HepG2 (cell line): ENCODE data around the gene PPP4R3A. TPM values are rescaled to one million over a fixed set of nuclear protein-coding genes. Genes with fewer than 3 reads are reported as not detected.

Experiments
- ATRX ChIP-seq: sonication (generic); formaldehyde crosslinking; IDR thresholded peaks from 2 replicates; pipeline ENCODE4 v1.4.0; 2020; ENCODE audit warnings: missing genetic modification reagents, borderline replicate concordance
- BHLHE40 ChIP-seq: IDR thresholded peaks from 2 replicates; pipeline ENCODE4 v1.6.1; 2011; ENCODE audit warnings: low read length, improper control_type of control experiment
- CCDC6 ChIP-seq: sonication (generic); formaldehyde crosslinking; IDR thresholded peaks from 2 replicates; pipeline ENCODE4 v1.8.1; 2022; ENCODE audit warnings: mild to moderate bottlenecking, missing genetic modification reagents, moderate library complexity
- FOXJ3 ChIP-seq: sonication (generic); formaldehyde crosslinking; IDR thresholded peaks from 2 replicates; pipeline ENCODE4 v1.4.0; 2020; ENCODE audit warnings: missing genetic modification reagents, mild to moderate bottlenecking, borderline replicate concordance
- HOXA9 ChIP-seq: sonication (generic); formaldehyde crosslinking; IDR thresholded peaks from 2 replicates; pipeline ENCODE4 v1.8.1; 2022; ENCODE audit warnings: missing genetic modification reagents, mild to moderate bottlenecking, moderate library complexity, borderline replicate concordance
- LBX2 ChIP-seq: sonication (generic); formaldehyde crosslinking; IDR thresholded peaks from 2 replicates; pipeline ENCODE4 v1.5.0; 2020; ENCODE audit warnings: missing genetic modification reagents, mild to moderate bottlenecking, borderline replicate concordance
- MAFF ChIP-seq: IDR thresholded peaks from 2 replicates; pipeline ENCODE4 v1.6.1; 2011; ENCODE audit warnings: low read depth, low read length, improper control_type of control experiment
- MAFG ChIP-seq: sonication (generic); formaldehyde crosslinking; IDR thresholded peaks from 2 replicates; pipeline ENCODE4 v1.5.1; 2020; ENCODE audit warnings: mild to moderate bottlenecking, missing genetic modification reagents
- MATR3 ChIP-seq: sonication (generic); formaldehyde crosslinking; IDR thresholded peaks from 2 replicates; pipeline ENCODE4 v1.4.0; 2020; ENCODE audit warnings: missing genetic modification reagents
- MXD3 ChIP-seq: IDR thresholded peaks from 2 replicates; pipeline ENCODE4 v1.6.1; 2016; ENCODE audit warnings: mild to moderate bottlenecking, missing biosample characterization, missing genetic modification reagents
- NFYB ChIP-seq: sonication (generic); formaldehyde crosslinking; IDR thresholded peaks from 2 replicates; pipeline ENCODE4 v1.4.0; 2020; ENCODE audit warnings: missing genetic modification reagents
- NFYC ChIP-seq: IDR thresholded peaks from 2 replicates; pipeline ENCODE4 v1.6.1; 2016; ENCODE audit warnings: missing genetic modification reagents, missing compliant biosample characterization
- NR3C1 ChIP-seq: sonication (generic); formaldehyde crosslinking; IDR thresholded peaks from 2 replicates; pipeline ENCODE4 v1.4.0; 2020; ENCODE audit warnings: missing genetic modification reagents
- PHF5A ChIP-seq: IDR thresholded peaks from one replicate; pipeline ENCODE4 v1.6.1; 2018; ENCODE audit warnings: low read depth, missing genetic modification reagents; ENCODE audit not compliant: unreplicated experiment
- RARG ChIP-seq: sonication (generic); formaldehyde crosslinking; IDR thresholded peaks from 2 replicates; pipeline ENCODE4 v1.4.0; 2020; ENCODE audit warnings: low read depth, mild to moderate bottlenecking, missing genetic modification reagents
- SMYD3 ChIP-seq: sonication (generic); formaldehyde crosslinking; IDR thresholded peaks from 2 replicates; pipeline ENCODE4 v1.8.1; 2023; ENCODE audit warnings: mild to moderate bottlenecking, missing genetic modification reagents
- SNAPC2 ChIP-seq: sonication (generic); formaldehyde crosslinking; IDR thresholded peaks from 2 replicates; pipeline ENCODE4 v1.8.1; 2022; ENCODE audit warnings: mild to moderate bottlenecking, missing genetic modification reagents
- SRSF4 ChIP-seq: fragments of 200-400 bp; formaldehyde crosslinking; IDR thresholded peaks from one replicate; pipeline ENCODE4 v1.6.1; 2018; ENCODE audit warnings: mild to moderate bottlenecking, low read depth, low read length, moderate library complexity; ENCODE audit not compliant: poor library complexity, severe bottlenecking
- ZNF20 ChIP-seq: sonication (generic); formaldehyde crosslinking; IDR thresholded peaks from 2 replicates; pipeline ENCODE4 v1.4.0; 2020; ENCODE audit warnings: mild to moderate bottlenecking, moderate library complexity, missing genetic modification reagents
- ZNF205 ChIP-seq: IDR thresholded peaks from 2 replicates; pipeline ENCODE4 v1.6.1; 2018; ENCODE audit warnings: missing biosample characterization, missing genetic modification reagents
- ZNF333 ChIP-seq: sonication (generic); formaldehyde crosslinking; IDR thresholded peaks from 2 replicates; pipeline ENCODE4 v1.4.0; 2020; ENCODE audit warnings: mild to moderate bottlenecking, missing genetic modification reagents, borderline replicate concordance
- ZNF446 ChIP-seq: sonication (generic); formaldehyde crosslinking; IDR thresholded peaks from 2 replicates; pipeline ENCODE4 v1.5.0; 2020; ENCODE audit warnings: mild to moderate bottlenecking, missing genetic modification reagents
- ZNF451 ChIP-seq: sonication (generic); formaldehyde crosslinking; IDR thresholded peaks from 2 replicates; pipeline ENCODE4 v1.5.0; 2020; ENCODE audit warnings: mild to moderate bottlenecking, missing genetic modification reagents
- ZNF510 ChIP-seq: sonication (generic); formaldehyde crosslinking; IDR thresholded peaks from 2 replicates; pipeline ENCODE4 v1.4.0; 2020; ENCODE audit warnings: low read depth, mild to moderate bottlenecking, missing genetic modification reagents
- ZNF670 ChIP-seq: sonication (generic); formaldehyde crosslinking; IDR thresholded peaks from 2 replicates; pipeline ENCODE4 v1.8.0; 2022; ENCODE audit warnings: mild to moderate bottlenecking, missing genetic modification reagents, borderline replicate concordance
- ZNF766 ChIP-seq: sonication (generic); formaldehyde crosslinking; IDR thresholded peaks from 2 replicates; pipeline ENCODE4 v1.5.0; 2020; ENCODE audit warnings: missing genetic modification reagents, borderline replicate concordance
- ZNF784 ChIP-seq: sonication (generic); formaldehyde crosslinking; IDR thresholded peaks from 2 replicates; pipeline ENCODE4 v1.5.1; 2020; ENCODE audit warnings: missing genetic modification reagents, mild to moderate bottlenecking, borderline replicate concordance
- ZSCAN21 ChIP-seq: sonication (generic); formaldehyde crosslinking; IDR thresholded peaks from 2 replicates; pipeline ENCODE4 v1.8.0; 2022; ENCODE audit warnings: mild to moderate bottlenecking, missing genetic modification reagents, moderate library complexity, borderline replicate concordance
- ZSCAN25 ChIP-seq: sonication (generic); formaldehyde crosslinking; IDR thresholded peaks from 2 replicates; pipeline ENCODE4 v1.8.0; 2022; ENCODE audit warnings: mild to moderate bottlenecking, missing genetic modification reagents
- ZSCAN5A ChIP-seq: sonication (generic); formaldehyde crosslinking; IDR thresholded peaks from 2 replicates; pipeline ENCODE4 v1.8.0; 2022; ENCODE audit warnings: mild to moderate bottlenecking, missing genetic modification reagents, borderline replicate concordance
- polyA plus RNA-seq, 8 experiments: library from polyadenylated mRNA; depleted of rRNA in 3 of 8; stranded (reverse) in 7 of 8; unstranded in 1 of 8; fragments of >200 nt; fragmentation: Illumina TruSeq in 4 of 8; extraction: Trizol in 4 of 8; gene quantifications; 2 replicates each; pipeline versions ENCODE4 v1.2.1 to v1.2.3, GENCODE V29; 2011 to 2016; ENCODE audit warnings: low read depth in 4 of 8, missing spikeins in 1 of 8, mixed read lengths in 1 of 8; ENCODE audit not compliant: insufficient read depth in 1 of 8
- total RNA-seq, 5 experiments: library from RNA; depleted of rRNA; stranded (reverse); fragments of >200 nt; fragmentation: Illumina TruSeq; extraction: Trizol; gene quantifications; 2 replicates each; pipeline ENCODE4 v1.2.3, GENCODE V29; 2016; ENCODE audit warnings: low read depth in 1 of 5

Gene PPP4R3A
- total and polyA plus RNA-seq, 2 of the 13 experiments (the other 11 are each of a cell fraction or from before 2014, with no cell fraction given): 22.5 to 57.4 TPM

GRCh38 chr14:91554535-91555332 is 44.6 kb upstream of the PPP4R3A start (continued):
- TF ChIP-seq MXD3: no peak
- TF ChIP-seq CCDC6 (CRISPR knock-in tag): no peak
- TF ChIP-seq MAFF: no peak
- no peak for TF ChIP-seq ZNF205 (CRISPR knock-in tag)
- no peak for TF ChIP-seq MAFG (CRISPR knock-in tag)
- no peak for TF ChIP-seq ZNF670 (CRISPR knock-in tag)
- TF ChIP-seq ZSCAN21 (CRISPR knock-in tag): no peak
- no peak for TF ChIP-seq LBX2 (CRISPR knock-in tag)
- no peak for TF ChIP-seq MATR3 (CRISPR knock-in tag)
- no peak for TF ChIP-seq NR3C1
- TF ChIP-seq ZNF784 (CRISPR knock-in tag): no peak
- TF ChIP-seq HOXA9 (CRISPR knock-in tag): no peak
- TF ChIP-seq ZNF766 (CRISPR knock-in tag): no peak
- no peak for TF ChIP-seq ZNF333
- no peak for TF ChIP-seq FOXJ3 (CRISPR knock-in tag)
- TF ChIP-seq NFYB (CRISPR knock-in tag): no peak
- TF ChIP-seq SNAPC2 (CRISPR knock-in tag): no peak
- TF ChIP-seq PHF5A (CRISPR knock-in tag): no peak
- no peak for TF ChIP-seq ZNF446
- no peak for TF ChIP-seq RARG (CRISPR knock-in tag)
- no peak for TF ChIP-seq SMYD3 (CRISPR knock-in tag)
- TF ChIP-seq NFYC (CRISPR knock-in tag): no peak
- TF ChIP-seq ZSCAN25 (CRISPR knock-in tag): no peak
- TF ChIP-seq SRSF4: no peak
- TF ChIP-seq ATRX: no peak
- no peak for TF ChIP-seq ZNF510
- no peak for TF ChIP-seq ZSCAN5A (CRISPR knock-in tag)
- no peak for TF ChIP-seq ZNF451 (CRISPR knock-in tag)
- TF ChIP-seq BHLHE40: no peak
- TF ChIP-seq ZNF20 (CRISPR knock-in tag): no peak
